Ishikawa (cell line): ENCODE data around the gene B4GALT5.

Experiments
- CEBPB ChIP-seq: IDR thresholded peaks from 2 replicates; pipeline ENCODE4 v1.6.1; 2012
- CREB1 ChIP-seq: IDR thresholded peaks from 2 replicates; pipeline ENCODE4 v1.6.1; 2012; ENCODE audit warnings: low read depth
- EGR1 ChIP-seq: IDR thresholded peaks from 2 replicates; pipeline ENCODE4 v1.6.1; 2012
- EP300 ChIP-seq: IDR thresholded peaks from 2 replicates; pipeline ENCODE4 v1.6.1; 2012; ENCODE audit warnings: borderline replicate concordance
- FOXM1 ChIP-seq: IDR thresholded peaks from 2 replicates; pipeline ENCODE4 v1.6.1; 2012; ENCODE audit warnings: low read depth, borderline replicate concordance
- MAX ChIP-seq: IDR thresholded peaks from 2 replicates; pipeline ENCODE4 v1.6.1; 2012
- NFIC ChIP-seq: IDR thresholded peaks from 2 replicates; pipeline ENCODE4 v1.6.1; 2012
- RAD21 ChIP-seq: IDR thresholded peaks from 2 replicates; pipeline ENCODE4 v1.6.1; 2012; ENCODE audit warnings: low read depth
- REST ChIP-seq: IDR thresholded peaks from 2 replicates; pipeline ENCODE4 v1.6.1; 2012; ENCODE audit warnings: low read depth, mild to moderate bottlenecking
- TAF1 ChIP-seq: IDR thresholded peaks from 2 replicates; pipeline ENCODE4 v1.6.1; 2012; ENCODE audit warnings: low read depth, mild to moderate bottlenecking
- TCF12 ChIP-seq: IDR thresholded peaks from 2 replicates; pipeline ENCODE4 v1.6.1; 2012; ENCODE audit warnings: low read depth
- TEAD4 ChIP-seq: IDR thresholded peaks from 2 replicates; pipeline ENCODE4 v1.6.1; 2012
- USF1 ChIP-seq: IDR thresholded peaks from 2 replicates; pipeline ENCODE4 v1.6.1; 2012
- YY1 ChIP-seq: IDR thresholded peaks from 2 replicates; pipeline ENCODE4 v1.6.1; 2012; ENCODE audit warnings: low read depth
- ZBTB7A ChIP-seq: IDR thresholded peaks from 2 replicates; pipeline ENCODE4 v1.6.1; 2012; ENCODE audit warnings: low read depth

B4GALT5 gene

GRCh38 chr20:49671433-49671832, 42.2 kb downstream of the B4GALT5 start:
- TF ChIP-seq FOXM1 (no peak), CREB1 (no peak), CEBPB (no peak), TEAD4 (no peak), ZBTB7A (no peak), MAX (no peak), NFIC (no peak), RAD21 (no peak), EGR1 (no peak), EP300 (no peak), USF1 (no peak), YY1 (no peak)

GRCh38 chr20:49669601-49670189, 44.0 kb downstream of the B4GALT5 start:
- no peak for TF ChIP-seq RAD21
- TF ChIP-seq EP300: no peak
- TF ChIP-seq REST: no peak
- no peak for TF ChIP-seq MAX
- TF ChIP-seq TEAD4: no peak
- TF ChIP-seq ZBTB7A: no peak
- TF ChIP-seq CREB1: no peak
- TF ChIP-seq TCF12: no peak
- TF ChIP-seq NFIC: no peak
- no peak for TF ChIP-seq FOXM1
- TF ChIP-seq YY1: no peak
- TF ChIP-seq CEBPB: no peak
- TF ChIP-seq EGR1: no peak
- no peak for TF ChIP-seq USF1
- TF ChIP-seq TAF1: no peak

- no peak for TF ChIP-seq TEAD4
- no peak for TF ChIP-seq TAF1
- TF ChIP-seq CREB1: no peak
Observed at GRCh38 chr20:49668181-49668877, 45.3 kb downstream of the B4GALT5 start.

- no peak for TF ChIP-seq MAX
- TF ChIP-seq EP300: no peak
- TF ChIP-seq CEBPB: no peak
- no peak for TF ChIP-seq TAF1
- no peak for TF ChIP-seq REST
- no peak for TF ChIP-seq YY1
- no peak for TF ChIP-seq TCF12
- no peak for TF ChIP-seq RAD21
Observed at GRCh38 chr20:49666911-49667310, 46.8 kb downstream of the B4GALT5 start.

- TF ChIP-seq USF1 (no peak), TAF1 (no peak), REST (no peak), RAD21 (no peak), CEBPB (no peak), MAX (no peak), EP300 (no peak), YY1 (no peak), ZBTB7A (no peak), NFIC (no peak), TCF12 (no peak)
Observed at GRCh38 chr20:49665796-49666195, 47.9 kb downstream of the B4GALT5 start.
